Measurements from ENCODE around the gene ASMTL. TPM values are rescaled to one million over a fixed set of nuclear protein-coding genes. Genes with fewer than 3 reads are reported as not detected.
"Not testable (repeated sequence)": the region's sequence is repeated elsewhere in the genome, so short reads cannot be mapped to it uniquely, and the experiment has no call there.

ASMTL gene
- total RNA-seq, 1 donor from 2014 or later, result 11.1 TPM

- DNase-seq, result no peak
Observed at GRCh38 chrX:1387141-1387776, 65.5 kb downstream of the ASMTL start.

- DNase-seq, result no peak
Observed at GRCh38 chrX:1386338-1387127, 66.2 kb downstream of the ASMTL start.

GRCh38 chrX:1385253-1386223 is 67.2 kb downstream of the ASMTL start:
- DNase-seq, result no peak

- no peak for DNase-seq
Observed at GRCh38 chrX:1384658-1385252, 68.0 kb downstream of the ASMTL start.

GRCh38 chrX:1380672-1381233 is 72.0 kb downstream of the ASMTL start:
- DNase-seq, result no peak

GRCh38 chrX:1378306-1378759 is 74.4 kb downstream of the ASMTL start:
- DNase-seq, result no peak

GRCh38 chrX:1368385-1368698 is 84.4 kb downstream of the ASMTL start:
- no peak for DNase-seq

GRCh38 chrX:1366363-1366762 is 86.3 kb downstream of the ASMTL start:
- DNase-seq, result not testable (repeated sequence)

- DNase-seq, result no peak
Observed at GRCh38 chrX:1361910-1362309, 90.8 kb downstream of the ASMTL start.

- no peak for DNase-seq
Observed at GRCh38 chrX:1361275-1361674, 91.4 kb downstream of the ASMTL start.

GRCh38 chrX:1360171-1360570 is 92.5 kb downstream of the ASMTL start:
- DNase-seq, result no peak

GRCh38 chrX:1359477-1359873 is 93.2 kb downstream of the ASMTL start:
- DNase-seq, result no peak

GRCh38 chrX:1358793-1359476 is 93.8 kb downstream of the ASMTL start:
- DNase-seq, result no peak

- DNase-seq, result no peak
Observed at GRCh38 chrX:1357993-1358392, 94.7 kb downstream of the ASMTL start.

- no peak for DNase-seq
Observed at GRCh38 chrX:1355131-1356046, 97.3 kb downstream of the ASMTL start.

GRCh38 chrX:1354036-1355019 is 98.4 kb downstream of the ASMTL start:
- no peak for DNase-seq

All from occipital lobe (tissue), 2 donors.